Karpas-422 (cell line): ENCODE data around the gene TEX264. TPM values are rescaled to one million over a fixed set of nuclear protein-coding genes. Genes with fewer than 3 reads are reported as not detected.
A peak's percentile ranks its signal among the peaks of the same experiment; 100 is the strongest.

Source experiments
- DNase-seq: peaks from one replicate; pipeline ENCODE4 v3.0.0-alpha.2; 2015
- H2AFZ ChIP-seq: fragments of 200-600 bp; sonication (generic); 2 replicates; pipeline ENCODE4 v1.6.1; 2014; ENCODE audit warnings: antibody characterized with exemption, low read length, mixed read lengths
- H3K27ac ChIP-seq: fragments of 200-600 bp; sonication (generic); 2 replicates; pipeline ENCODE4 v1.5.1; 2014; ENCODE audit warnings: mild to moderate bottlenecking, low read length, moderate library complexity
- H3K27me3 ChIP-seq: fragments of 200-600 bp; sonication (generic); 2 replicates; pipeline ENCODE4 v1.6.1; 2014; ENCODE audit warnings: low read length, mixed read lengths
- H3K36me3 ChIP-seq: fragments of 200-600 bp; sonication (generic); 2 replicates; pipeline ENCODE4 v1.6.1; 2014; ENCODE audit warnings: low read length, mixed read lengths; ENCODE audit not compliant: insufficient read depth
- H3K4me1 ChIP-seq: fragments of 200-600 bp; sonication (generic); 2 replicates; pipeline ENCODE4 v1.6.1; 2014; ENCODE audit warnings: mild to moderate bottlenecking, low read length, mixed read lengths
- H3K4me2 ChIP-seq: fragments of 200-600 bp; sonication (generic); 2 replicates; pipeline ENCODE4 v1.6.1; 2014; ENCODE audit warnings: low read length, low read depth, mild to moderate bottlenecking; ENCODE audit not compliant: poor library complexity, severe bottlenecking
- H3K4me3 ChIP-seq: fragments of 200-600 bp; sonication (generic); 2 replicates; pipeline ENCODE4 v1.5.1; 2014; ENCODE audit warnings: mild to moderate bottlenecking, antibody characterized with exemption, low read length, mixed read lengths
- H3K79me2 ChIP-seq: fragments of 200-600 bp; sonication (generic); 2 replicates; pipeline ENCODE4 v1.6.1; 2014; ENCODE audit warnings: mild to moderate bottlenecking, low read length, mixed read lengths
- H3K9ac ChIP-seq: fragments of 200-600 bp; sonication (generic); 2 replicates; pipeline ENCODE4 v1.6.0; 2014; ENCODE audit warnings: low read length
- H3K9me2 ChIP-seq: fragments of 200-600 bp; sonication (generic), shearing (Covaris generic); replicated peaks from 2 replicates; pipeline ENCODE4 v1.6.0; 2014; ENCODE audit warnings: mild to moderate bottlenecking, low read length, moderate library complexity; ENCODE audit not compliant: insufficient read depth
- H3K9me3 ChIP-seq: fragments of 300-700, 200-600 bp; sonication (generic); 2 replicates; pipeline ENCODE4 v1.6.1; 2014; ENCODE audit warnings: low read length, mixed read lengths
- H4K20me1 ChIP-seq: fragments of 200-600 bp; sonication (generic); 2 replicates; pipeline ENCODE4 v1.6.1; 2014; ENCODE audit warnings: mild to moderate bottlenecking, antibody characterized with exemption, low read length, low read depth; ENCODE audit not compliant: insufficient read depth
- total RNA-seq: library from RNA; depleted of rRNA; stranded (reverse); fragments of >200 nt; shearing (Covaris generic); gene quantifications from 2 replicates; pipeline ENCODE4 v1.2.3, GENCODE V29; 2014; ENCODE audit warnings: low replicate concordance

TEX264 gene
- total RNA-seq, 1 experiment from 2014 or later = 63.0 TPM

- DNase-seq = peak; percentile 55
- Histone ChIP-seq H3K36me3 (0 out of 2 replicates have a peak, but pooled peaks cover 1% of the 10 kb centered on the region), H3K27ac (no peak overlapping the region), H3K27me3 (no peaks in the 10 kb centered on the region), H3K79me2 (peaks cover 41% of the 10 kb centered on the region), H2AFZ (no peak overlapping the region), H3K4me3 (peak overlapping the region; percentile 90), H4K20me1 (peaks cover 2% of the 10 kb centered on the region; the same call in 1 of the 2 replicates), H3K9ac (peak overlapping the region; percentile 98), H3K9me3 (no peaks in the 10 kb centered on the region), H3K9me2 (no peaks in the 10 kb centered on the region), H3K4me1 (peaks cover 50% of the 10 kb centered on the region), H3K4me2 (peak overlapping the region; percentile 79)
Observed at GRCh38 chr3:51670053-51670822, 814 bp upstream of the TEX264 start.

- no peaks in the 10 kb centered on the region for H3K9me3 ChIP-seq
- peaks cover 13% of the 10 kb centered on the region; the same call in 1 of the 2 replicates for H4K20me1 ChIP-seq
- no peaks in the 10 kb centered on the region for H3K27me3 ChIP-seq
- peak overlapping the region; percentile 98 for H3K9ac ChIP-seq
- peaks cover 51% of the 10 kb centered on the region for H3K4me1 ChIP-seq
- DNase-seq = peak; percentile 93
- H3K9me2 ChIP-seq = no peaks in the 10 kb centered on the region
- peak overlapping the region; percentile 59; the same call in 1 of the 2 replicates for H2AFZ ChIP-seq
- peak overlapping the region; percentile 79 for H3K4me2 ChIP-seq
- H3K4me3 ChIP-seq = peak overlapping the region; percentile 90
- peak overlapping the region; percentile 83 for H3K27ac ChIP-seq
- 0 out of 2 replicates have a peak, but pooled peaks cover 5% of the 10 kb centered on the region for H3K36me3 ChIP-seq
- peaks cover 55% of the 10 kb centered on the region for H3K79me2 ChIP-seq
Observed at GRCh38 chr3:51671734-51672475, 853 bp downstream of the TEX264 start.

GRCh38 chr3:51673181-51673801 is 2.2 kb downstream of the TEX264 start:
- Histone ChIP-seq H3K4me3 (no peak overlapping the region), H2AFZ (no peak overlapping the region), H3K9me3 (no peaks in the 10 kb centered on the region), H3K4me1 (peaks cover 61% of the 10 kb centered on the region), H3K4me2 (peak overlapping the region; percentile 79), H3K36me3 (0 out of 2 replicates have a peak, but pooled peaks cover 5% of the 10 kb centered on the region), H3K27ac (no peak overlapping the region), H3K9ac (no peak overlapping the region), H3K79me2 (peaks cover 67% of the 10 kb centered on the region), H3K9me2 (no peaks in the 10 kb centered on the region), H4K20me1 (peaks cover 13% of the 10 kb centered on the region; the same call in 1 of the 2 replicates), H3K27me3 (no peaks in the 10 kb centered on the region)
- no peak for DNase-seq

GRCh38 chr3:51673802-51674654 is 3.0 kb downstream of the TEX264 start:
- no peak overlapping the region for H3K4me2 ChIP-seq
- no peaks in the 10 kb centered on the region for H3K27me3 ChIP-seq
- peaks cover 74% of the 10 kb centered on the region for H3K79me2 ChIP-seq
- H3K36me3 ChIP-seq = 0 out of 2 replicates have a peak, but pooled peaks cover 5% of the 10 kb centered on the region
- no peak overlapping the region for H3K27ac ChIP-seq
- H2AFZ ChIP-seq = no peak overlapping the region
- H3K9me3 ChIP-seq = no peaks in the 10 kb centered on the region
- H3K4me3 ChIP-seq = no peak overlapping the region
- no peaks in the 10 kb centered on the region for H3K9me2 ChIP-seq
- peaks cover 65% of the 10 kb centered on the region for H3K4me1 ChIP-seq
- H4K20me1 ChIP-seq = peaks cover 13% of the 10 kb centered on the region; the same call in 1 of the 2 replicates
- H3K9ac ChIP-seq = no peak overlapping the region
- no peak for DNase-seq

- Histone ChIP-seq H3K36me3 (0 out of 2 replicates have a peak, but pooled peaks cover 5% of the 10 kb centered on the region), H3K9me2 (no peaks in the 10 kb centered on the region), H4K20me1 (peaks cover 18% of the 10 kb centered on the region; the same call in 1 of the 2 replicates), H3K79me2 (peaks cover 84% of the 10 kb centered on the region), H3K9ac (no peak overlapping the region), H3K4me2 (no peak overlapping the region), H3K27me3 (no peaks in the 10 kb centered on the region), H3K9me3 (no peaks in the 10 kb centered on the region), H2AFZ (no peak overlapping the region), H3K4me3 (no peak overlapping the region), H3K4me1 (peaks cover 65% of the 10 kb centered on the region), H3K27ac (no peak overlapping the region)
- no peak for DNase-seq
Observed at GRCh38 chr3:51675201-51675611, 4.2 kb downstream of the TEX264 start.

GRCh38 chr3:51676102-51676640 is 5.1 kb downstream of the TEX264 start:
- Histone ChIP-seq H3K79me2 (peaks cover 87% of the 10 kb centered on the region), H3K4me3 (no peak overlapping the region), H3K27ac (no peak overlapping the region), H3K4me2 (no peak overlapping the region), H2AFZ (no peak overlapping the region), H3K4me1 (peaks cover 69% of the 10 kb centered on the region), H3K9ac (no peak overlapping the region), H3K27me3 (no peaks in the 10 kb centered on the region), H3K36me3 (0 out of 2 replicates have a peak, but pooled peaks cover 5% of the 10 kb centered on the region), H3K9me3 (no peaks in the 10 kb centered on the region), H4K20me1 (peaks cover 18% of the 10 kb centered on the region; the same call in 1 of the 2 replicates), H3K9me2 (no peaks in the 10 kb centered on the region)
- no peak for DNase-seq

GRCh38 chr3:51677358-51677757 is 6.3 kb downstream of the TEX264 start:
- Histone ChIP-seq H4K20me1 (peaks cover 18% of the 10 kb centered on the region; the same call in 1 of the 2 replicates), H3K4me1 (peaks cover 76% of the 10 kb centered on the region), H2AFZ (no peak overlapping the region), H3K36me3 (peaks cover 6% of the 10 kb centered on the region; the same call in 1 of the 2 replicates), H3K9me3 (no peaks in the 10 kb centered on the region), H3K79me2 (peaks cover 78% of the 10 kb centered on the region), H3K27ac (no peak overlapping the region), H3K4me3 (no peak overlapping the region), H3K4me2 (no peak overlapping the region), H3K27me3 (no peaks in the 10 kb centered on the region), H3K9me2 (no peaks in the 10 kb centered on the region), H3K9ac (no peak overlapping the region)
- DNase-seq = no peak
